ENCODE results near the gene TBL1XR1. TPM values are rescaled to one million over a fixed set of nuclear protein-coding genes. Genes with fewer than 3 reads are reported as not detected.
A peak's percentile ranks its signal among the peaks of the same experiment; 100 is the strongest.

Gene TBL1XR1
- total and polyA plus RNA-seq, 2 of the 4 experiments (the other 2 are of a cell fraction): 25.2 to 170 TPM

- Histone ChIP-seq H2BK120ac (ENCODE audit: low read depth, low read length) (peak overlapping the region; percentile 88), H3K9ac (ENCODE audit: low read depth, low read length) (peak overlapping the region; percentile 100), H3K4me1 (ENCODE audit: control insufficient read depth, insufficient read depth, low read length) (peaks cover 5% of the 10 kb centered on the region), H3K18ac (ENCODE audit: low read depth, low read length) (peak overlapping the region; percentile 98), H3K27ac (ENCODE audit: insufficient read depth, low read length) (peak overlapping the region; percentile 100), H3K9me1 (ENCODE audit: insufficient read depth, low read length) (peaks cover under 1% of the 10 kb centered on the region), H2AFZ (replicated peaks; ENCODE audit: low read length, poor library complexity) (peak overlapping the region; percentile 38), H4K91ac (ENCODE audit: insufficient read depth, low read depth, low read length) (peak overlapping the region; percentile 93), H4K20me1 (ENCODE audit: insufficient read depth, low read length) (peaks cover 29% of the 10 kb centered on the region; the same call in 1 of the 2 replicates), H3K56ac (ENCODE audit: extremely low read depth, insufficient read depth, low read length) (peak overlapping the region; percentile 97), H4K5ac (ENCODE audit: low read depth, low read length) (peak overlapping the region; percentile 97), H3K14ac (replicated peaks; ENCODE audit: low read depth, low read length) (peak overlapping the region; percentile 92), H2BK15ac (ENCODE audit: low read depth, low read length) (peak overlapping the region; percentile 83; the same call in 1 of the 3 replicates), H2AK5ac (ENCODE audit: low read depth, low read length) (peak overlapping the region; percentile 41), H3K23ac (ENCODE audit: low read depth, low read length) (peak overlapping the region; percentile 57), H3K27me3 (ENCODE audit: control insufficient read depth, insufficient read depth, low read length) (no peaks in the 10 kb centered on the region), H3K4me2 (ENCODE audit: low read depth, low read length) (peak overlapping the region; percentile 98), H3K4me3 (ENCODE audit: insufficient read depth, low read depth, low read length) (peak overlapping the region; percentile 96), H3K9me3 (ENCODE audit: control insufficient read depth, insufficient read depth, low read length) (no peaks in the 10 kb centered on the region), H2BK5ac (ENCODE audit: low read depth, low read length, poor library complexity, severe bottlenecking) (peak overlapping the region; percentile 96), H3K4ac (ENCODE audit: low read depth, low read length) (peak overlapping the region; percentile 99), H2AK9ac (replicated peaks; ENCODE audit: low read depth, low read length, poor library complexity) (peak overlapping the region; percentile 87), H4K8ac (ENCODE audit: low read depth in 2 of 2, low read length in 2 of 2) (peak overlapping the region; percentile 62 to 90), H3K36me3 (ENCODE audit: control insufficient read depth, insufficient read depth, low read length) (no peaks in the 10 kb centered on the region), H3K79me1 (ENCODE audit: low read depth in 1 of 2, low read length in 2 of 2) (peaks cover 3 to 13% of the 10 kb centered on the region in 2 experiments; a peak in 2 of 4 replicates), H2BK20ac (ENCODE audit: low read depth, low read length) (peak overlapping the region; percentile 57)
- in situ Hi-C loops (cut with MboI; ENCODE audit: low sequenced_read_pairs) (loop anchor here (5.0 kb wide), 2 partner anchors 166 to 271 kb away; no protein-coding TSS in a partner anchor), dilution Hi-C loops (cut with HindIII; ENCODE audit: low sequenced_read_pairs, unreplicated experiment) (no loop called here), intact Hi-C loops (cut with micrococcal nuclease) (loop anchor here (1.0 to 10.0 kb wide), 12 partner anchors 145 to 1189 kb away; no protein-coding TSS in a partner anchor)
- POLR2A ChIA-PET (ENCODE audit: unreplicated experiment): interaction anchor here (0.6 kb wide), 1 partner anchor 163 kb away, joined by 3 read pairs; no protein-coding TSS in a partner anchor
- DNase-seq (peak; percentile 44), ATAC-seq (ENCODE audit: low read depth) (peak; percentile 2; the same call in 1 of the 2 replicates)
- 0% methylated on average over 2 of the region's 43 CpGs; no CpG with 5 or more reads in 1 of the 2 experiments for WGBS, 2 experiments (ENCODE audit: extremely low coverage in 2 of 2, insufficient read length in 1 of 2)
- CTCF ChIA-PET: interaction anchor here (0.7 kb wide), 1 partner anchor 188 kb away, joined by 4 read pairs; no protein-coding TSS in a partner anchor
- no TSS peak for BruUV-seq (replicated peaks)
- TF ChIP-seq RAD21 (IDR thresholded peaks at IDR 0.05; ENCODE audit: low read length) (peak; percentile 22; the same call in 1 of the 2 replicates), BHLHE40 (IDR thresholded peaks at IDR 0.05; ENCODE audit: low read depth, low read length) (peak; percentile 79), FOS (IDR thresholded peaks at IDR 0.05; ENCODE audit: low read depth, low read length) (no peak)
Measured at GRCh38 chr3:177196456-177197040, 734 bp downstream of the TBL1XR1 start.

Measured in IMR-90 (cell line).